Cardiac muscle cell (in vitro differentiated cells and primary cell): Measurements from ENCODE around the gene G2E3. TPM values are rescaled to one million over a fixed set of nuclear protein-coding genes. Genes with fewer than 3 reads are reported as not detected.

Source experiments
- DNase-seq, 2 donors: peaks; one replicate each; pipeline versions ENCODE4 v3.0.0 to v3.0.0-alpha.2; 2010 to 2017; ENCODE audit warnings: low read depth in 1 of 2, low spot score in 1 of 2
- H3K27ac ChIP-seq: fragments of 200-600 bp; sonication (generic); 2 replicates; pipeline ENCODE4 v1.5.1; 2016
- H3K27me3 ChIP-seq: fragments of 200-600 bp; sonication (generic); 2 replicates; pipeline ENCODE4 v1.6.0; 2016; ENCODE audit warnings: control low read depth
- H3K36me3 ChIP-seq: fragments of 200-600 bp; sonication (generic); 2 replicates; pipeline ENCODE4 v1.5.1; 2016; ENCODE audit warnings: control low read depth
- H3K4me1 ChIP-seq: fragments of 200-600 bp; sonication (generic); 2 replicates; pipeline ENCODE4 v1.8.1; 2017; ENCODE audit warnings: low read depth, mild to moderate bottlenecking, mixed run types
- H3K4me3 ChIP-seq: fragments of 200-600 bp; sonication (generic); 2 replicates; pipeline ENCODE4 v1.5.1; 2016; ENCODE audit warnings: mild to moderate bottlenecking
- H3K9me3 ChIP-seq: fragments of 200-600 bp; sonication (generic); 2 replicates; pipeline ENCODE4 v1.5.1; 2017; ENCODE audit warnings: low read depth, mild to moderate bottlenecking, control low read depth
- polyA plus RNA-seq: library from polyadenylated mRNA; unstranded; fragments of >200 nt; fragmentation: Nextera tagmentation; extraction: Ambion mirVana; gene quantifications from 2 replicates; pipeline ENCODE4 v1.2.1, GENCODE V29; 2016
- total RNA-seq: library from RNA; depleted of rRNA; stranded (reverse); fragments of >200 nt; gene quantifications from 2 replicates; pipeline ENCODE4 v1.2.3, GENCODE V29; 2016
- TF ChIP-seq, protein P1 (sequence below): IDR thresholded peaks from 2 replicates; pipeline ENCODE4 v1.5.1; 2012; ENCODE audit warnings: low read depth, mild to moderate bottlenecking, low read length

The G2E3 gene
- total and polyA plus RNA-seq, 2 experiments from 2014 or later, result 10.4 to 17.9 TPM

DNA sequence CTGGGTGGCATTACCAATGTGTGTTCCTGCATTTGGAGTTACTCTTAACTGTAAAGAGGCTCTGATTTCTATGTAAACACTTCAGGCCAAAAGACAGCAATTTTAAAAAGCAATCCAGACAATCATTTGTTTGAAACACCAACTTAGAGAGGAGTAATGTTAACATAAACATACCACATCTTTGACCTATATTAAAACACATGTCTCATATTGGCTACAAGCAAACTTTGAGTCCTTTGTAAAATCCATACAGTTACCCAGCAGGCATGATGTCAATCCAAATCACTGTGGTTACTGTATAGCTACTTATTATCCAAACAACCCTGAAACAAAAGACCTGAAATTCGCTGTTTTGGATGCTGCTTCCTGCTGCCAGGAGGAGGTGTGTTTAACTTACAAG lies 7.5 kb upstream of the G2E3 start:
- no peak for DNase-seq
- Histone ChIP-seq H3K27me3 (no peaks in the 10 kb centered on the region), H3K27ac (no peak overlapping the region), H3K9me3 (no peaks in the 10 kb centered on the region), H3K36me3 (no peaks in the 10 kb centered on the region), H3K4me3 (no peak overlapping the region), H3K4me1 (no peaks in the 10 kb centered on the region)
- TF ChIP-seq, protein P1, sequence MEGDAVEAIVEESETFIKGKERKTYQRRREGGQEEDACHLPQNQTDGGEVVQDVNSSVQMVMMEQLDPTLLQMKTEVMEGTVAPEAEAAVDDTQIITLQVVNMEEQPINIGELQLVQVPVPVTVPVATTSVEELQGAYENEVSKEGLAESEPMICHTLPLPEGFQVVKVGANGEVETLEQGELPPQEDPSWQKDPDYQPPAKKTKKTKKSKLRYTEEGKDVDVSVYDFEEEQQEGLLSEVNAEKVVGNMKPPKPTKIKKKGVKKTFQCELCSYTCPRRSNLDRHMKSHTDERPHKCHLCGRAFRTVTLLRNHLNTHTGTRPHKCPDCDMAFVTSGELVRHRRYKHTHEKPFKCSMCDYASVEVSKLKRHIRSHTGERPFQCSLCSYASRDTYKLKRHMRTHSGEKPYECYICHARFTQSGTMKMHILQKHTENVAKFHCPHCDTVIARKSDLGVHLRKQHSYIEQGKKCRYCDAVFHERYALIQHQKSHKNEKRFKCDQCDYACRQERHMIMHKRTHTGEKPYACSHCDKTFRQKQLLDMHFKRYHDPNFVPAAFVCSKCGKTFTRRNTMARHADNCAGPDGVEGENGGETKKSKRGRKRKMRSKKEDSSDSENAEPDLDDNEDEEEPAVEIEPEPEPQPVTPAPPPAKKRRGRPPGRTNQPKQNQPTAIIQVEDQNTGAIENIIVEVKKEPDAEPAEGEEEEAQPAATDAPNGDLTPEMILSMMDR, result no peak

- peak in 1 of 2 donors; percentile 32 for DNase-seq
- H3K4me1 ChIP-seq, result peaks cover 3% of the 10 kb centered on the region
- no peaks in the 10 kb centered on the region for H3K36me3 ChIP-seq
- H3K9me3 ChIP-seq, result no peaks in the 10 kb centered on the region
- no peak overlapping the region for H3K4me3 ChIP-seq
- TF ChIP-seq, protein P1, result no peak
- H3K27ac ChIP-seq, result no peak overlapping the region
- H3K27me3 ChIP-seq, result no peaks in the 10 kb centered on the region
Measured at GRCh38 chr14:30553311-30553989, 5.5 kb upstream of the G2E3 start.

- TF ChIP-seq, protein P1, result no peak
- no peak for DNase-seq
- Histone ChIP-seq H3K4me1 (peaks cover 7% of the 10 kb centered on the region), H3K27me3 (no peaks in the 10 kb centered on the region), H3K27ac (peak overlapping the region; percentile 89), H3K9me3 (no peaks in the 10 kb centered on the region), H3K4me3 (peak overlapping the region; percentile 77), H3K36me3 (no peaks in the 10 kb centered on the region)
Measured at GRCh38 chr14:30558362-30558674, 640 bp upstream of the G2E3 start.

DNA sequence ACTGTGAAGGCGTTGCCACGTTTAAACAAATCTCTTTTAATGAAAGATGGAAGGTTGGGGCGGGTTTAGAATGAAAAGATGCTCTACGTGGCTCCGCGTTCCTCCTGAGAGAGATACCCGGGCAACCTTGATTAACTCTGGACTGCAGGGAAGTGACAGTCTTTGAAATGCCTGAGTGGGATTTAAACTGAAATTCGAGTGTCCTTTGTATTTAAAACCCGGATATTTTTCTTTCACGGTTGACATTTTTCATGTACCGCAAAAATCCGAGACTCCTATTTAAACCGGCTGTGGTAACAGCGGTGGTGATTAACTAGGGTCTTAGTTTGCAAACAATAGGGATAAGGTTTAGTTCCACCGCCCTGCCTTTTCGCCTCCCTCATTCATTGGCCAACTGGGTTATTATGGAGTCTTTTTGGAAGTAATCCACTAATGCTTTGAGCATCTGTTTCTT lies 707 bp downstream of the G2E3 start:
- no peaks in the 10 kb centered on the region for H3K27me3 ChIP-seq
- H3K4me1 ChIP-seq, result peaks cover 7% of the 10 kb centered on the region
- H3K4me3 ChIP-seq, result peak overlapping the region; percentile 77
- peak; percentile 22 to 33 for DNase-seq
- H3K27ac ChIP-seq, result peak overlapping the region; percentile 89
- H3K9me3 ChIP-seq, result no peaks in the 10 kb centered on the region
- H3K36me3 ChIP-seq, result no peaks in the 10 kb centered on the region
- TF ChIP-seq, protein P1, result no peak

DNA sequence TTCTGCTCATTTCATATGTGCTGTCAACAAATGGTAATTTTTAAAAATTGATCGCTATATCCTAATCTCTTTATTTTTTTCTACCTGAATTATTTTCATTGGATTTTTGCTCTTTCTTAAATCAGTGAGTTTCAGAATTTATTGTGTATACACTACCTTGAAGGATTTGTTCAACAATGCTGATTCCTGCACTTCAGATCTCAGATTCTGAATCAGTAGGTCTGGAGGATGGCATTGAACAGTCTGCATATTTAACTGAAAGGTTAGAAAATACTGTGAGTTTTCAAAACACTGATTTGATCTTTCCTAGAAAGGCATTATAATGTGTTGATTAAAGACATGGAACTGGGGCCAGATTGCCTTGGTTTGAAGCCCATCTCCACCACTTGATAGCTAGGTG lies 1.6 kb downstream of the G2E3 start:
- Histone ChIP-seq H3K36me3 (no peaks in the 10 kb centered on the region), H3K27me3 (no peaks in the 10 kb centered on the region), H3K9me3 (no peaks in the 10 kb centered on the region), H3K4me1 (peaks cover 7% of the 10 kb centered on the region), H3K4me3 (peak overlapping the region; percentile 77), H3K27ac (no peak overlapping the region)
- TF ChIP-seq, protein P1, result no peak
- DNase-seq, result no peak
